T-helper 17 cell (primary cell): ENCODE results near the gene LARGE1. TPM values are rescaled to one million over a fixed set of nuclear protein-coding genes. Genes with fewer than 3 reads are reported as not detected.
"Not testable (repeated sequence)": the region's sequence is repeated elsewhere in the genome, so short reads cannot be mapped to it uniquely, and the experiment has no call there.

Experiments used
- ATAC-seq: fragments of 150-1000 bp; cut with Tn5 transposase; 2 replicates; pipeline ENCODE4 v1.10.0; 2021; ENCODE audit warnings: mild to moderate bottlenecking, moderate library complexity
- DNase-seq, 3 donors: peaks; one replicate each; pipeline versions ENCODE4 v3.0.0 to v3.0.0-alpha.2; 2020 to 2021
- H3K9me3 ChIP-seq: one replicate; pipeline ENCODE4 v1.7.0; 2013; ENCODE audit warnings: low read length, mild to moderate bottlenecking; ENCODE audit not compliant: control insufficient read depth, poor library complexity, severe bottlenecking
- H3K27ac Mint-ChIP-seq: one replicate; pipeline ENCODE4 v1.8.0; 2022; ENCODE audit warnings: mild to moderate bottlenecking, moderate library complexity, mixed read lengths
- H3K27me3 Mint-ChIP-seq: one replicate; pipeline ENCODE4 v1.8.0; 2022; ENCODE audit warnings: mixed read lengths
- H3K36me3 Mint-ChIP-seq: one replicate; pipeline ENCODE4 v1.8.0; 2022; ENCODE audit warnings: low read depth, mixed read lengths
- H3K4me1 Mint-ChIP-seq: one replicate; pipeline ENCODE4 v1.8.0; 2022; ENCODE audit warnings: mild to moderate bottlenecking, mixed read lengths
- H3K4me3 Mint-ChIP-seq: one replicate; pipeline ENCODE4 v1.8.0; 2022; ENCODE audit warnings: mild to moderate bottlenecking, moderate library complexity, mixed read lengths
- total RNA-seq, 4 donors: library from RNA in 2 of 4; stranded (reverse) in 2 of 4; gene quantifications; one replicate each; pipeline ENCODE4 v1.2.3 and lab custom pipeline; 2022 to 2026

Gene LARGE1
- total RNA-seq, 2 donors from 2014 or later: 2.1 to 7.0 TPM

DNA sequence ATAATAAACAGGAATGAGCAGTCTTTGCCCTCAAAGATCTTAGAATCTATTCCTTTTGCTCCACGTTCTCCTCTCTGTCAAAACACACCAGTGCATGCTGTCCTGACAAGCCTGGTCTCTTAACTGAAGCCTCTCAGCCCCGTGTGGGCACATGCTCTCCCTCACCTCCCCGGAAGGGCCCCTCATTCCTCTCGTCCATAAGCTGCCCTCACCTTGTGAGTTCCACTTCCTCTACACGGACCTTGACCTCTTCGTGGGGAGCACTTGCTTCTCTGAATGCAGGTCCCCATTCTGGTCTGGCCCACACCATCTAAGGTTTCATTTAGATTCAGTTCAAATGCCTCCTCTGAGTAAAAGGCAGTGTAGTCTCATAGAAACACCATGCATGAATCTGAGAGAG is 449.8 kb downstream of the LARGE1 start:
- no peaks in the 10 kb centered on the region for H3K36me3 Mint-ChIP-seq

DNA sequence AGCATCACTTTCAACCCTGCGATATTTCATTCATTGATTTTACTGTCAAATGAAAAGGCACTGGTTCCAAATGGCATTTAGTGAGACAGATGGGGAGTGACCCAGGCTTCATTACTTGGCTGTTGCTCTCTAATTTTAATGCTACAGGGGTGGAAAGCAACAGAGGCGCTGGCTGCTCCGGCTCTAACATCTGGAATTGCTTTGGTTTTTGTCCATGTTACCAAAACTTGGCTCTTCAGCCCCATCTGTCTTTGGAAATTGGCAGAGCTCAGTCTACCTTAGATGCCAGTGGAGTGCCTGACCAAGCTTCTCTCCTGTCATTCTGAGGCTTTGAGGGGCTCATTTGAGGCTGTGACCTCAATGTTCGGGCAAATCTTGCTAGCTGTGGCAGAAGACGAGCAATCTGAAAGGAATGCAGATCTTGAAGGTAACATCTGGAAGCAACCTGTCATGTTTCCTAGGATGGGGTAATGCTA is 452.6 kb downstream of the LARGE1 start:
- H3K4me3 Mint-ChIP-seq: no peak overlapping the region
- DNase-seq (no peak), ATAC-seq (no peak)
- no peaks in the 10 kb centered on the region for H3K9me3 ChIP-seq
- no peaks in the 10 kb centered on the region for H3K27me3 Mint-ChIP-seq
- no peaks in the 10 kb centered on the region for H3K36me3 Mint-ChIP-seq
- H3K27ac Mint-ChIP-seq: no peak overlapping the region
- H3K4me1 Mint-ChIP-seq: peaks cover 2% of the 10 kb centered on the region

More for the DNA sequence above, 449.8 kb downstream of the LARGE1 start:
- H3K4me3 Mint-ChIP-seq: no peak overlapping the region
- peaks cover 2% of the 10 kb centered on the region for H3K4me1 Mint-ChIP-seq
- H3K27ac Mint-ChIP-seq: no peak overlapping the region
- H3K9me3 ChIP-seq: no peaks in the 10 kb centered on the region
- no peak for ATAC-seq
- DNase-seq: no peak
- H3K27me3 Mint-ChIP-seq: no peaks in the 10 kb centered on the region

DNA sequence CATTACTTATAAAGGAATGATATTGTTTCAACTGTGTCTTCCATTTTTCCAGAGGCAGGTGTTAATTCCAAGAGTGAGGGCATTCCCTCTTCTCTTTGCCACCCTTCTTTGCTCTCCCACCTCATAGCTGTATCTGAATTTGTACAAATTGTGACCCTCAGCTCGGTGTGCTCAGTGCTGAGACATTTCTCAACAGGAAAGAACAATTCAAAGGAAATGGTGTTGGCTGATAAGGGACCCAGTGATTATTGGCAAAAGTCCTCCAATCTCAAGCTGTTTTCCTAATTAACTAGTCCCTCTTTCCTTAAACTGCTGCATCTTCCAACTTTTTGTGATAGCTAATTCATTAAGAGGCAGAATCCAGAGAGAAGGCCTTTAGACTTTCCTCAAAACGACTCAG is 453.2 kb downstream of the LARGE1 start:
- Mint-ChIP-seq H3K27ac (no peak overlapping the region), H3K4me1 (peaks cover 2% of the 10 kb centered on the region), H3K36me3 (no peaks in the 10 kb centered on the region), H3K4me3 (no peak overlapping the region), H3K27me3 (no peaks in the 10 kb centered on the region)
- ATAC-seq (no peak), DNase-seq (no peak)
- H3K9me3 ChIP-seq: peaks cover 2% of the 10 kb centered on the region

DNA sequence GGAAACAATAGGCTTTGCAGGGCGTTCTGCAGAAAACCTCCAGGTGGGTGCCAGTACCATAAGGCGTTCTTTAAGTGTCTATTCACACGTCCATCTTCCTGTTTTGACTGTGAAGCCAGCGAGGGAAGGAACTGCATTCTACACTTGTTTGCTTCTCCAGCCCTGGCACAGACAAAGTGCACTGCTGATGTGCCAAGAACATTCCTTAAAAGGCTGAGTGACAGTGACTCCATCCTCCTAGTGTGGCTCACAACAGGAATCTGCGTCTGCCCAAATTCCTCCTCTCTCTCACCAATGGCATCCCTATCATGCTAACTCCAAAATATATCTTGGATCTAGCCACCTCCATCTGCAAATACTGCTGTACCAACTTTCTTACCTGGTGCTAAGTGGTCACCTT is 454.7 kb downstream of the LARGE1 start:
- H3K27ac Mint-ChIP-seq: no peak overlapping the region

DNA sequence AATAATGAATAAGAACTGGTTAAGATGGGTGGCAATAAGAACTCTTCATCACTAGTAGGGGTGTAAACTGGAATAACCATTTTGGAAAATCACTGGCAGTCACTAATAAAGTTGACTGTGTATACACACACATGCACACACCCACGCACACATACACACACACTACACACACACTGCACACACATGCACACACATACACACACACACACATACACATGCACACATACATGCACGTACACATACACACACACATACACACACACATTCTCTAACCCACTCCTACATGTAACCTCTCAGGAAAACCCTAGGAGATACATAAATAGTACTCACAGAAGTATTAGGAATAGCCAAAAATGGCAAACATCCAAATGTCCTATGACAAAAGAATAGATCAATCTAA is 455.6 kb downstream of the LARGE1 start:
- no peak overlapping the region for H3K27ac Mint-ChIP-seq
- peaks cover 3% of the 10 kb centered on the region for H3K9me3 ChIP-seq
- H3K4me3 Mint-ChIP-seq: no peak overlapping the region
- ATAC-seq (no peak), DNase-seq (no peak)
- H3K4me1 Mint-ChIP-seq: no peaks in the 10 kb centered on the region
- H3K36me3 Mint-ChIP-seq: no peaks in the 10 kb centered on the region
- H3K27me3 Mint-ChIP-seq: no peaks in the 10 kb centered on the region

More for the DNA sequence above, 454.7 kb downstream of the LARGE1 start:
- Mint-ChIP-seq H3K36me3 (no peaks in the 10 kb centered on the region), H3K4me1 (peaks cover 1% of the 10 kb centered on the region), H3K4me3 (no peak overlapping the region), H3K27me3 (no peaks in the 10 kb centered on the region)
- H3K9me3 ChIP-seq: peaks cover 3% of the 10 kb centered on the region
- DNase-seq (no peak), ATAC-seq (no peak)

DNA sequence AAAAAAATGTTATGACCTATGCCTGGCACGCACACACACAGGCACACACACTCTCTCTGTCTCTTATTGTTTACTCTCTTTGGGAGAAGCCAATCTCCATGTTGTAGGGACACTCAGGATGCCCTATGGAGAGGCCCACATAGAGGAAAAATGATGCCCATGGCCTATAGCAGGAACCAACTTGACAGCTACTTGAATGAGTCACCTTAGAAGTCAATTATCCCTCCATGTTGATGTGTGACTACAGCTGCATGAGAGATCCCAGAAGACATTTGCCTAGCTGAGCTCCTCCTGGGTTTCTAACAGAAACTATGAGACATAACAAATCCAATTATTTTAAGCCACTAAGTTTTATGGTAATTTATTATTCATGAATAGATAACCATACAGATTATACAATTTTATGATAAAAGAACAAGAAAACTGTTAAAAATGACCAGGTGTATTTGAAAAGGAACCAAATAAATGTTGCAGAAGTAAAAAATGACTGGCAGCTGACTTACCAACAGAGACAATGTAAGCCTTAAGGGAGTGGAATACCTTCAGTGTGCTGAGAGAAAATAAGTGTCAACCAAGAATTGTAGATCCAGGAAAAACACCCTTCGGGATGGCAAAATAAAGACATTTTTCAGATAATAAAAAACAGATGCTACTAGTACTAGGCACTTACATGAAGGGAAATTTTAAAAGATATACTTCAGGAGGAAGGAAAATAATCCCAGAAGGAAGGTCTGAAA is 458.4 kb downstream of the LARGE1 start:
- Mint-ChIP-seq H3K27me3 (no peaks in the 10 kb centered on the region), H3K36me3 (no peaks in the 10 kb centered on the region), H3K4me1 (no peaks in the 10 kb centered on the region), H3K4me3 (no peak overlapping the region), H3K27ac (no peak overlapping the region)
- peaks cover 3% of the 10 kb centered on the region for H3K9me3 ChIP-seq
- DNase-seq: no peak
- ATAC-seq: no peak

DNA sequence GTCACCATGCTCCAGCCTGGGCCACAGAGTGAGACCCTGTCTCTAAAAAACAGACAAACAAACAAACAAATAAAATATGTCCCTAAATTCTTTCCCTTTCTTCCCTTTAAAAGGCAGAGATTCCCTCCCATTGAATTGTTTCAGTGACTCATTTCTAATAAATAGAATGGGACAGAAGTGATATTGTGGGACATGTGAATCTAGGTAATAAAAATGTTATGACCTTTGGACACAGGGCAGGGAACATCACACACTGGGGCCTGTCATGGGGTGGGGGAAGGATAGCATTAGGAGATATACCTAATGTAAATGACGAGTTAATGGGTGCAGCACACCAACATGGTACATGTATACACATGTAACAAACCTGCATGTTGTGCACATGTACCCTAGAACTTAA is 459.0 kb downstream of the LARGE1 start:
- not testable (repeated sequence) for H3K4me3 Mint-ChIP-seq, DNase-seq, H3K27me3 Mint-ChIP-seq, ATAC-seq, H3K4me1 Mint-ChIP-seq, H3K27ac Mint-ChIP-seq, H3K36me3 Mint-ChIP-seq, H3K9me3 ChIP-seq

DNA sequence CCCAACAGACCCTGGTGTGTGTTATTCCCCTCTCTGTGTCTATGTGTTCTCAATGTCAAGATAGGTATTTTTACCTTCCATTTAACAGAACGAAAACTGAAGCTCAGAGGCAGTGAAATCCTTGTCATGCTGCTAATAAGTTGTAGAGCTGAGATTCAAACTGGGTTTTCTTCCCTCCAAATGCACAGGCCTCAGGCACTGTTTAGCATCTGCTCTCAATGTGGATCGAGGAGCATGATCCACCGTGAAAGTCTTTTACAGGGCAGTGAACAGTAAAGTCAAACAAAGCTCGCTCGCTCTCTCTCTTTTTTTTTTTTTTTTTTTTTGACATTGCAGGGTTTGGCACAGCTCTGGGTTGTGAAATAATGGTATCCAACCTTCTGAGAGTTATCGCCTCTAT is 461.1 kb downstream of the LARGE1 start:
- no peaks in the 10 kb centered on the region for H3K4me1 Mint-ChIP-seq
- DNase-seq (no peak), ATAC-seq (no peak)
- no peaks in the 10 kb centered on the region for H3K27me3 Mint-ChIP-seq
- H3K4me3 Mint-ChIP-seq: no peak overlapping the region
- peaks cover 3% of the 10 kb centered on the region for H3K9me3 ChIP-seq
- H3K27ac Mint-ChIP-seq: no peak overlapping the region
- no peaks in the 10 kb centered on the region for H3K36me3 Mint-ChIP-seq

DNA sequence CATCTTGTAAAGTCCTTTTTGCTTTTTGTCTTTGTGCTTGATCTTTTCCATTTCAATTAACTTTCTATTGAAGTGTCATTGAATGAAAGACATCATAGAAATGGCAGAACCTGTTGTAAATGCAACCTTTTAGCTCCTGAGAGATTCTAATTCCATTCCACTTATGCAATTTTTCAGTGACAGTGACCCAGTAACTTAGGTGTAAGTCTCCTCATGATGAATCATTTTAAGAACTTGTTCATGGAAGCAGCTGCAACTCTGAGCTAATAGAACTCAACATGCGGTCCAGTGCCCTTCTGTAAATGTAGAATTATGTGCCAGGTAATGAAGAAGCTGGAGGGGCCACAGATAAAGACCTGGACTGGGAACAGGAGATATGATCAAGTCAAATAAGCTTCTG is 463.8 kb downstream of the LARGE1 start:
- no peaks in the 10 kb centered on the region for H3K27me3 Mint-ChIP-seq
- H3K9me3 ChIP-seq: no peaks in the 10 kb centered on the region
- ATAC-seq: no peak
- no peaks in the 10 kb centered on the region for H3K4me1 Mint-ChIP-seq
- H3K4me3 Mint-ChIP-seq: no peak overlapping the region
- no peak overlapping the region for H3K27ac Mint-ChIP-seq
- no peaks in the 10 kb centered on the region for H3K36me3 Mint-ChIP-seq
- no peak for DNase-seq

DNA sequence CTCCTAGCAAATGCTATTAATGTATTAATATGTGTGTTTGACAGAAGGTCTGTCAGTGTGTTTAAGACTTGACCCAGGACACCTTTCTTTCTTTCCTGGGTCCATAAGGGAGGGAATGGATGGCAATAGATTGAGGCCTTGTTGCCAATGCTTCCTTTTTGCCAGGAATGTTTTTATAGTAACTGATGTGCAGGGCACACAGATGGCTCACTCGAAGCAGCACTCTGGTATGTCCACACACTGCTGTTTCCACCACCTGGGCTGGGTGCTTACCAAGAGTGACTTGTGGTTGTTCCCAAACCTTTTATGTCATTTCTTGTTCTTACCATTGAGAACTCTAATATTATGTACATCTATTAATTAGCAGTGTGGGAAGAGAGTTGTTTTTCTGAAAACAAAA is 465.2 kb downstream of the LARGE1 start:
- no peaks in the 10 kb centered on the region for H3K4me1 Mint-ChIP-seq
- no peak overlapping the region for H3K4me3 Mint-ChIP-seq
- DNase-seq (no peak), ATAC-seq (no peak)
- H3K9me3 ChIP-seq: no peaks in the 10 kb centered on the region
- no peaks in the 10 kb centered on the region for H3K36me3 Mint-ChIP-seq
- H3K27ac Mint-ChIP-seq: no peak overlapping the region
- H3K27me3 Mint-ChIP-seq: no peaks in the 10 kb centered on the region

DNA sequence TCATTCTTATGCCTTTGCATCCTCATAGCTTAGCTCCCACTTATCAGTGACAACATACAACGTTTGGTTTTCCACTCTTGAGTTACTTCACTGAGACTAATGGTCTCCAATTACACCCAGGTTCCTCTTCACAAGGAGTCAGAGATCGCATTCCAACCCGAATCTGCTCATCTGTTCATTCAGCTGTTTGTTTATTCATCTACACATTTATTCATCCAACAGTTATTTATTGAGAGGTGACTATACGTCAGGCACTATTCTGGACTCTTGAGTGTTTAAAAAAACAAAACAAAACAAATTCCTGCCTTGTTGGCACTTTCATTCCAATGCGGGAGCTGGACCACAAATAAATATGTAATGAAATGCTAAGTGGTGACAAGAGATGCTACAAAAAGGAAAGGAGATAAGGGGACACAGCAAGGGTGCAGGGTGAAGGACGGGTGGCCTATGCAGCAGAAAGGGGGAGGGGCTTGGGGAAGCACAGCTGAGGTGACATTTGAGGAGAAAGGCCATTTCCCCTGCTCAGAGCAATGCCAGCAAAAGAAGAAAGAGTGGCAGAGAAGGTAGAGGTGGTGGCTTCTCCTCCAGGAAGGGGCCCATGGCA is 468.3 kb downstream of the LARGE1 start:
- Mint-ChIP-seq H3K4me1 (no peaks in the 10 kb centered on the region), H3K36me3 (no peaks in the 10 kb centered on the region), H3K27me3 (no peaks in the 10 kb centered on the region), H3K27ac (no peak overlapping the region), H3K4me3 (no peak overlapping the region)
- ATAC-seq (no peak), DNase-seq (no peak)
- H3K9me3 ChIP-seq: no peaks in the 10 kb centered on the region

DNA sequence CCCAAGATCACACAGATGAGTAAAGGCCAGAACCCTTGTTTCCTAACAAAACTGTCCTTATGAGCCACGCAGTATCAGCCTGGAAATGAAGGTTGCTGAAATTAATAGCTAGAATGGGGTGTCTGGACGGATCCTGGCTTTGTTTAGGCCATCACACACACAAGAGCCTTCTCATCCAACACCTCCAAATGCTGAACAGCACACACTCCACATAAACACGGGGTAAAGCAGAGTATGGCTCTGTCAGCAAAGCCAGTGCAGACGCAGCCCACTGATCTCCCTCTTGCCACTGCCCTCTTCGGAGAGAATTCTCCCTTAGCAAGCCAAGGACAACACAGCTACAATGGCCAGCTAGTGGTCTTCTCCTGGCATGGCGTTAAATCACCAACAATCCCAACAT is 469.5 kb downstream of the LARGE1 start:
- H3K36me3 Mint-ChIP-seq: no peaks in the 10 kb centered on the region
- H3K27ac Mint-ChIP-seq: no peak overlapping the region
- no peaks in the 10 kb centered on the region for H3K9me3 ChIP-seq
- DNase-seq (no peak), ATAC-seq (no peak)
- no peak overlapping the region for H3K4me3 Mint-ChIP-seq
- no peaks in the 10 kb centered on the region for H3K27me3 Mint-ChIP-seq
- no peaks in the 10 kb centered on the region for H3K4me1 Mint-ChIP-seq

DNA sequence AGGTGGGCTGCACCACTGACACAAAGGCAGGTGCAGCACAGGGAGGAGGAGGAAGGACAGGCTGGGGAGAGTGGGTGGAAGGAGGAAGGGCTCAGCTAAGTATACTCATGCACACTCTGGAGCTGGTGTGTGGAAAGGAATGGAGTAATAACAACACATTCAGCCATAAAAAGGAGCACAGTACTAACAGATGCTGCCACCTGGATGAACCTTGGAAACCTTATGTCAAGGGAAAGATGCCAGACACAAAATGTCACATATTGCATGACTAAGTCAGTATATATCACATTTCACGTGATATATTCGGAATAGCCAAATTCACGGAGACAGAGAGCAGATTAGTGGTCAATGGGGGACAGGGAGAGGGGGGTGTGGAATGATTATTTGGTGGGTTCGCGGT is 472.5 kb downstream of the LARGE1 start:
- Mint-ChIP-seq H3K27me3 (no peaks in the 10 kb centered on the region), H3K27ac (no peak overlapping the region), H3K4me1 (no peaks in the 10 kb centered on the region), H3K4me3 (no peak overlapping the region), H3K36me3 (no peaks in the 10 kb centered on the region)
- no peaks in the 10 kb centered on the region for H3K9me3 ChIP-seq
- ATAC-seq (no peak), DNase-seq (no peak)

DNA sequence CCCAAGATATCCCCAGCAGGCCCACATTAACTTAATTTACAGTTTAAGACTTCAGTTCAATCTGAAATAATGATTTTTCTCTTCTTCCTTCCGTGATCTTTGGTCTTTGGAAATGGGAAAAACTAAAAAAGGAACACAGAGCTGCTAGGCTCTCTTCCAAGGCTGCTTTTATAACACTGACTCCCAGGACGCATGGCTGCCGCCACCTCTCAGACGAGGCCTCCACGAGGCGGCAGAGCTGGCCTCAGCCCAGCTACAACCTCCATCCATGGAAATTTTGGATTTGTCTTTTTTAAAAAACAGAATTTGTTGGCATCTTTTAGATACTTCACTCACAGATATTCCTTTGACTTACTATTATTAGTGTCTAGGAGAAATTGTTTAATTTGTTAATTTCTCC is 476.6 kb downstream of the LARGE1 start:
- Mint-ChIP-seq H3K27me3 (no peaks in the 10 kb centered on the region), H3K27ac (no peak overlapping the region), H3K36me3 (no peaks in the 10 kb centered on the region), H3K4me1 (no peaks in the 10 kb centered on the region), H3K4me3 (no peak overlapping the region)
- DNase-seq (no peak), ATAC-seq (no peak)
- H3K9me3 ChIP-seq: no peaks in the 10 kb centered on the region
